ENCODE results near the gene DIAPH2.
"Not testable (repeated sequence)": the region's sequence is repeated elsewhere in the genome, so short reads cannot be mapped to it uniquely, and the experiment has no call there.

The DIAPH2 gene

DNA sequence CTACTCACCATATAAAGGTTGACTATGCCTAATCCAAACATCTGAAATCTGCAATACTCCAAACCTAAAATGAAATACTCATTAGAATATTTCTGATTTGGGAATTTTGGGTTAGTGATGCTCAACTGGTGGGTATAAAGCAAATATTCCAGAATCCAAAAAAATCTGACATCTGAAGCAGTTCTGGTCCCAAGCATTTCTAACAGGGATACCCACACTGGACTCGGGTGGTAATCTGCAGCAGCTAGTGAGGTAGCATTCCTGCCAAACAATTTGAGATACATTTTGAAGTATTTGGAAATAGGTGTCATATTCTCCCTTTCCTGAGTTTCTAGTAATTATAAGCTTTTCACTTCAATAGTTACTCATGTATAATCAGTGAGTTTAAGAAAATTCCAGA is 149.5 kb downstream of the DIAPH2 start:
- DNase-seq, result no peak

DNA sequence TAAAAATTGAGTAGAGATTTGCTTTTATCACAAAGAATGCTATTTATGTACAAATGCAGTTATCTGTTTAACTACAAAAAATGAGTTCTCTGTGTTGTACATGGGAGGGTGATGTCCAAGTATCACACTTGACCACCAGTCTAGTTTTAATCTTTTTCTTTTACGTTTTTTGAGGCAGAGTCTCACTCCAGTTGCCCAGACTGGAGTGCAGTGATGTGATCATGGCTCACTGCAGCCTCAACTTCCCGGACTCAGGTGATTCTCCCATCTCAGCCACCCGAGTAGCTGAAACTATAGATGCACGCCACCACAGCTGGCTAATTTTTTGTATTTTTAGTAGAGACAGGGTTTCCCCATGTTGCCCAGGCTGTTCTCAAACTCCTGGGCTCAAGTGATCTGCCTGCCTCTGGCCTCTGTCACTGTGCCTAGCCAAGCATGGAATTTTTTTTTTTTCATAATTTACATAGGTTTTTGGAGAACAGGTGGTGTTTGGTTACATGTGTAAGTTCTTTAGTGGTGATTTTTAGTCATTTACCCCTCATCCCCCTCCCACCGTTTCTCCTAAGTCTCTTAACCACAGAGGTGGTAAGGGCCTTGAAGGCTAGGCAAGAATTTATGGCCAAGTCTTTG is 151.1 kb downstream of the DIAPH2 start:
- DNase-seq, result no peak

DNA sequence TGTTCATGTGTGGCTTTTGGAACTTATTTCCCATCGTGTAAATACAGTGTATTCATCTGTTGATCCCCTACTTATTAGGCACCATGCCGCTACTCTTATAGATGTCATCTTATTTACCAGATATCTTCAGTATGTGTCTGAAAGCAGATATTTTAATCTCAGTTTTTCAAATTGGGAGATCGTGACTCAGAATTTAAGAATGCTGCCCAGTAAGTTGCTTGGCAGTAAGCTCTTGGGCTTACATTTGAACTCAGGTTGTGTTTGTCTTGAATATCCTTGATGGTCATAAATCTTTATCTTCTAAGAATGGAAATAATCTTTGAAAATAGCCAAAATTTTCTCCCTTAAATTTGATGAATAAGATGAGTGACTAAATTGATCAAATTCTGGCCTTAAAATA is 153.2 kb downstream of the DIAPH2 start:
- no peak for DNase-seq

DNA sequence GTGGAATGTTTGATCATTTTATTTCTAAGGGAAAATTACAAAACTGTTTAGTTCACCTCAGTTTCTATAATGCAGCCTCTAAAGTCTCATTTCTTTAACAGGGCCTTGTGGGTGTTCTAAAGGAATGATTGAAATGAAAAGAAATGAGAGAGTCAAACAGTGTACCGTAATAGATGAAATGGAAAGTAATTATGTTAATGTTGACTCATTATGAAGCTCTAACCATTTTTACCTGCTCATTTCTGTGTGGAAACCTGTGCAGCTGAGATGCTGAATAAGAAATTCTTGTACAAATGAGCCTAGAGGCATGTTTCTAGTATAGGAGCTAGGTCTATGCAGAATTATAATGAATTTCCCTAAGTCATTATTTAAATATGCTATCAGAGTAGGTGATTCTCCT is 153.9 kb downstream of the DIAPH2 start:
- peak; percentile 10 for DNase-seq

DNA sequence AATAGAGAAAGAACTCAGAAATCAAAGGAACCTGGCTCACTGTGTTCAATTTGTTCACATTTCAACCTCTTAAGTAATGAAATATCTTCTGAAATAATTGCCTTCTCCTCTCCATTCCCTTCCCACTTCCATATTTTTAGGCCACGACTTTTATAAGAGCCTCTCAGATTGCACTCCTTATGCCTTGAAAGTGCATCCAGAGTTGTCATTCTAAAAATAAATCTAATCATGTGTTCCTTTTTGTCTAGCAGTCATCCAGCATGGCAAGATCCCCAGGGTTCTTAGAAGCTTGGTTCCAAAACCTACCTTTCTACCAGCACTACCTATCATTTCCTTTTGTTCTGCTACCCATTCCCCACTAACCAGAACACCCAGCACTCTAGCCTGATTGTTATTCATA is 156.7 kb downstream of the DIAPH2 start:
- DNase-seq, result no peak

DNA sequence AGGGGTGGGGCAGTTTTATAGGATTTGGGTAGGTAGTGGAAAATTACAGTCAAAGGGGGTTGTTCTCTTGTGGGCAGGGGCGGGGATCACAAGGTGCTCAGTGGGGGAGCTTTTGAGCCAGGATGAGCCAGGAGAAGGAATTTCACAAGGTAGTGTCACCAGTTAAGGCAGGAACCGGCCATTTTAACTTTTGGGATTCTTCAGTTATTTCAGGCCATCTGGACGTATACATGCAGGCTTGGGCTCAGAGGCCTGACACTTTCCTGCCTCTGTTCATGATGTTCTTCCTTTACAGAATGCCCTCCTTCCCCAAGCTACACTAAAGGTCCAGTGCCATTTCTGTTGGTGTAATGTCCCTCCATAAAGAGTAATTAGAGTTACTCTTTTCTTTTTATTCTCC is 157.2 kb downstream of the DIAPH2 start:
- not testable (repeated sequence) for DNase-seq

DNA sequence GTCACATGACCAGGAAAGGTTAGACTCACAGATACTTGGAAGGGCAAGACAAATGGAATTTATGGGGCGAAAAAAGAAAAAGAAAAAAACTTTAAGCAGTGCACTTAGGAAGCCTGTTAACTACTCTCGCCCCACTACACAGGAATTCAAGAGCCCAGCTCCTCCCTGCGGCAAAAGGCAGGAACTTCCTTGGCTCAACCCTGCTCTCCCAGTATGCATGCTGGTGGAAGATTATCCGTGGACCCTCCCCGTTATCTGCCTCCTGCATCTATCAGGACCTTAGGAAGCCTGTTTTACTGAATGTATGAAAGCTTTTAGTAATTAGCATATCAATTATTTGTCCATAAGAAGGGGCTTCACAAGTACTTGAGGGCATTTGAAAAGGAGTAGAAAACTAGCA is 158.9 kb downstream of the DIAPH2 start:
- DNase-seq, result no peak

DNA sequence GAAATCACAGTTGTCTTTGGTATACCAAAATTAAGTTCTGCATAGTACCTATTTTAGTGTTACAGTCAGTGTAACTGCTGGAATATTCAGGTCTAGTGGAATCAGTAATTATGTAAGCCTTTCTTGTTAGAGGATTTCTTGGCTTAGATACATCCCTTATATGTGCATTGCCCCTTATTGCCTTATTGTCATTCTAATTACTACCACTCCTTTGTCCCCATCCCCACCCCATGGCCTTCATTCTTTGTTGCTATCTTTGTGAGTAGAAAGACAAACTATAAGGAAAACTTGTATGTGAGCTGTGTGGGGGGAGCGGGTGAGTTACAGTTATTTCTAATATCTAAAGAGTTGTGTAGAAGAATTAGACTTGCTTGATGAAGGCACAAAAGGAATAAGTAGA is 162.2 kb downstream of the DIAPH2 start:
- DNase-seq, result no peak

DNA sequence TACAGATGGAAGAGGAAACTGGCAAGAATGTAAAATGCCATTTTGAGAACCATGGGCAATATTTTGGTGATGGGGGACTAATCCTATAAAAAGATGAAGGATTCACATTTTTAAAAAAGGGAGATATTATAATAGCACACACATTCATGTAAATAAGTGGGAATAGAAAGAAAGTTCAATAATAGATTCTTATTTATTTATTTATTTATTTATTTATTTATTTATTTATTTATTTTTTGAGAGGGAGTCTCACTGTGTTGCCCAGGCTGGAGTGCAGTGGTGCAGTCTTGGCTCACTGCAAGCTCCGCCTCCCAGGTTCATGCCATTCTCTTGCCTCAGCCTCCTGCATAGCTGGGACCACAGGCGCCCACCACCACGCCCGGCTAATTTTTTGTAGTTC is 174.8 kb downstream of the DIAPH2 start:
- not testable (repeated sequence) for DNase-seq

DNA sequence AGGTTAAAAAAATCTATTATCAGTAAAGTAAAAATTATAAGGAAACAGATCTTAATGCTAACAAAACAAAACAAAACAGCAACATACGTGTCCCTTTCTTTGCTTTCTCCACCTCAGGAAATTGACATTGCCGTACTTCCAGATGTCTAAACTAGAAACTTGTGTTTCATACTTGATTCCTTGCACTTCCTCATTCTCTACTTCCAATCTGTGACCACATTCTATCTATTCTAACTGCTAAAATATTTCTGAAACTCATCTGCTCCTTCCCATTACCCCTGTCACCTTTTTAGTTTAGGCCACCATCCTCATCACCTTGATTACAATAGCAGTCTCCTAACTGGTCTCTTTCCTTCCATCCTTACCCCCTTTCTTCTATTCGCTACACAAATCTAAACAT is 176.6 kb downstream of the DIAPH2 start:
- DNase-seq, result no peak

DNA sequence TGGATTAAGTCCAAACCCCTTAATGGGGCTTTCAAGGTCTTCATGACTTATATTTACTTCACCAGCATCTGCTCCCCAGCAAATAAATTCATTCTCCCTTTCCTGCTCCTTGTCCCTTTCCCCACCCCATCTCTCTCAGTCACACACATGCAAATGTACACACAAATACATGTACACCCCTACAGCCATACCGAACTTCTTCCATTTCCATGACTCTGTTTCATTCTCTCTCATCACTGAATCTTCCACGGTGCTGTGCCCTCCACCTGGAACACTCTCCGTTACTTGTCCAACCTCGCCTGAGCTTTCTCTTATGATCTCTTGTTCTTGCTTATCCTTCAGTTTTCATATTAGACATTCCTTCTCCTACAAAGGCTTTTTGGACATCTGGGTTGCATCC is 177.0 kb downstream of the DIAPH2 start:
- DNase-seq, result no peak

DNA sequence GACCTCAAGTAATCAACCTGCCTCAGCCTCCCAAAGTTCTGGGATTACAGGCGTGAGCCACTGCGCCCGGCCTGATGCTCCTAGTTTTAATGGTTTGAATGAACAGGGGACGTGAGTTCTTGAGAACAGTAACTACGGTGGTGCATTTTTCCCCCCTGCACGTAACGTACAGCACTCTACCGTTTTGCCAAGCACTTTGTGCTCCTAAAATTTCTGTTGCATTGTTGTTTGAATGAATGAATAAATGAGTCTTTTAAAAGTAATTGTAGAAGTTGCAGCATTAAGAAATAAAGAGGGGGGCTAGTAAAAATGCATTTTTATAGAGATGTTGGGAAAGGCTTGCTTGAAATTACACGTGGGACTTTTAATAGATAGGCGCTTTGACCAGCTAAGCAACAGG is 199.0 kb downstream of the DIAPH2 start, which contains the start of gene RPA4:
Gene RPA4 (plus strand): TSS at position 301 of the 400 bp plus-strand sequence. CDS start 403 bp downstream, outside the sequence.
- DNase-seq, result no peak

DNA sequence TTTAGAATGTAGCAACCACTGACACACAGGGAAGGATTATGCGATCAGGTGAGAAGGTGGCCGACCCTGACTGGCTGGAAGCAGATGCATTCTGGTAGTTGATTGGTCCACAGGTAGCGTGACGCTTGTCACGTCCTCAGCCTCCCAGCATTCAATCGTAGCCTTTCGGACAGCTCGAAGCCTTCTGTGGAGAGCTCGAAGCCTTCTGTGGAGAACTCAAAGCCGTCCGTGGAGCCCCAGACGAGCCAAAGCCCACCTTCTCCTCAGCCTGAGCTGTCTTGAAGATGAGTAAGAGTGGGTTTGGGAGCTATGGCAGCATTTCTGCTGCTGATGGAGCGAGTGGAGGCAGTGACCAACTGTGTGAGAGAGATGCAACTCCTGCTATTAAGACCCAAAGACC is 199.4 kb downstream of the DIAPH2 start:
- DNase-seq, result no peak

DNA sequence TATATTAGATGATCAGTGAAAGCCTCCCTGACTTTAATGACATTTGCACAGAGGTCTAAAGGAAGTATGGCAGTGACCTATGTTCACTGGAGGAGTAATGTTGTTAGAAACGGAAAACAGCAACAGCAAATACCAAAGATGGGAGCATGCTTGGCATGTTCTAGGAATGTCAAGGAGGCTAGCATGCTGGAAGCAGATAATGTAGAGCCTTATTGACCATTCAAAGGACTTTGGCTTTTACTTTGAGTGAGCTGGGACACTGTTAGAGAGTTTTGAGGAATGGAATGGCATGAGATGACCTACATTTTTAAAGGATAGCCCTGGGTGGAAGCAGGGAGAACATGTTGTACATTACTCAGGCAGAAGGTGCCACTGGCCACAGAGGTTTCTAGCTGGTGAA is 205.1 kb downstream of the DIAPH2 start:
- DNase-seq, result no peak

DNA sequence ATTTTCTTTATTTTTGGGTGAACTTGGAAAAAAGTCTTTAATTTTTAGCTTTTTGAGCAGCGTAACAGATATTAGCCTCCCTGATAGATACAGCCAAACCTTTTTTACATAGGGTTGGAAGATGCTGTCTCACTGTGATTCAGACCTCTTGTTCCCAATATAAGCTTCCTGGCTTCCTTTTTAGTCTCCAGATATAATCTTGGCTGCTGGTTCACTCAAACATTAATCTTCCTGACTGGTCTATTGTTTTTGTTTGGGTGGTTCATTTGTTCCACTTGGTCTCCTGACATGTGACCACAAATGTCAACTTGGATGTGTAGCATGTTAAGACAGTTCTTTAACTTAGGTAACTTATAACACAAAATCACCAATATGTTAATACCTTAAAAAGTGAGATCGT is 222.1 kb downstream of the DIAPH2 start:
- DNase-seq, result no peak

DNA sequence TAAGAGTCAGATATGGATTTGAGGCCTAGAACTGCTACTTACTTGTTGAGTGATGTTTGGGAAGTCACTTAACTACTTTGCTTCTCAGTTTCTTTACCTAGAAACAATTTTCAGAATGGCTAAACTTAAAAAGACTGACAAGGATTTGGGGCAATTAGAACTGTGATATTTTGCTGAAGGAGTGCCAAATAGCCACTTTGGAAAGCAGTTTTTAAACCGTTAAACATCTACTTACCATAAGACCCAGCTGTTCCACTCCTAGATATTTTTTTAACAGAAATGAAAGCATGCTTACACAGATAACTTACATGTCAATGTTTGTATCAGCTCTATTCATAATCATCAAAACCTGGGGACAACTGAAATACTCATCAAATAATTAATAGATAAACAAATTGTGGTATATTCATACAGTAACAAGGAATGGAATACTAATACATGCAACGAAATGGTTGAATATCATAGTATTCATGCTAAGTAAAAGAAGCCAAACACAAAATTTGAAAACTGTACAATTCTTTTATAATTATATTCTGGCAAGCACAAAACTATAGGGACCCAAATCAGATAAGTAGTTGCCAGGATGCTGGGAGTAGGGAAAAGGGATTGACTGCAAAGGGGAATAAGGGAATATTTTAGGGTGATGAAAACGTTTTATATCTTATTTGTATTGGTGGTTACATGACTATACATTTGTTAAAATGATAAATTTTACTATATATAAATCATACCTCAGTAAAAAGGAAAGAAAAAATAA is 223.1 kb downstream of the DIAPH2 start:
- no peak for DNase-seq

DNA sequence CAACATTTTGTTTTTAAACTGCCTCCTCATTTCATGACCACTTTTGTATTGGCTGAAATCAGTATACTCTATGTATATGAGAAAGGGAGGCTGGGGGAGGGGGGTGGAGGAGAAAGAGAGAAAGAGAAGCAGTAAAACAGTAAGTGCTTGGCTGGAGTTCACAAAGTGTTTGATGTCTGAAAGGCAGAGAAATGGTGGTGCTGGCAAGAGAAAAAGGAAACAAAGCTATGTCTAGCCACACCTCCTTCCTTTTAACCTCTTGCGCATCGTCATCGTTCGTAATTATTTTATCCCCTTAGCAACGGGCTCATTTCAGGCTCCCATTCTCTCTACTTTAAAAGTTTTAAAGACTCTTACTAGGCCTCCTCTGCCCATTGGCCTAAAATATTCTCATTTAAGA is 224.6 kb downstream of the DIAPH2 start:
- no peak for DNase-seq

DNA sequence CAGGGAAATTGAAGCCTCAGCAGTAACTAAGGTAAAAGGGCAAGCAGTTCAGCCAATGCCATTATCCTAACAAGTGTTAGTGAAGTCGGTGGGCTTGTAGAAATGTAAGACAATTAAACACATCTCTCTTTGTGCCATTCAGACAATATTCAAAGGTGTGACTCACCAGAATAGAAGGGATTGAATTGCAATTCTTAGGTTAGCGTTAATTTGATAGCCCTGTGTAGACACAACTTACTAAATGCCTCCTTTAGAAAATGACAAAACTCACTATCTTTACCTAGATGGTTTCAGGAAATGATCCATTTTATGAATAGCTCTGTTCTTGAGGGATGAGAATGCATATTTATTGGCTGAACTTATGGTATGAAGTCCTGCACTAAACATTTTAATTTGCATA is 234.2 kb downstream of the DIAPH2 start:
- no peak for DNase-seq

DNA sequence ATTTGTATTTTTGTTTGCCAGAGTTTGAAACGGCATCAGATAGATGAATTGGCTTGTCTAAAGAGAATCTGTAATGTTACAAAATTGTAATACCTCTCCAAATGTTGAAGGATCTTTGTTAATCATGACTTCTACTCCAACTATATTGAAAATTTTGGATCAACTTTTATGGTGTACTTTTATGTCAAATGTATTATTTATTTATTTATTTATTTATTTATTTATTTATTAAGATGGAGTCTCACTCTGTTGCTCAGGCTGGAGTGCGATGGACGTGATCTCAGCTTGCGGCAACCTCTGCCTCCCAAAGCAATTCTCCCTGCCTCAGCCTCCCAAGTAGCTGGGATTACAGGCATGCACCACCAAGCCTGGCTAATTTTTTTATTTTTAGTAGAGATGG is 235.0 kb downstream of the DIAPH2 start:
- no peak for DNase-seq

DNA sequence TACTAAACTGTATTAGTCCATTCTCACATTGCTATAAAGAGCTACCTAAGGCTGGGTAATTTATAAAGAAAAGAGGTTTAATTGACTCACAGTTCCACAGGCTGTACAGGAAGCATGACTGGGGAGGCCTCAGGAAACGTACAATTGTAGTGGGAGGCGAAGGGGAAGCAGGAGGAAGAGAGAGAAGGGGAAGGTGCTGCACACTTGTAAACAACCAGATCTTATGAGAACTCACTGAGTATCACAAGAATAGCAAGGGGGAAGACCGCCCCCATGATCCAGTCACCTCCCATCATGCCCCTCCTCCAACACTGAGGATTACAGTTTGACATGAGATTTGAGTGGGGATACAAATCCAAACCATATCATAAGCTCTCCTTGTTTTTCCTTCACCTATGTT is 239.9 kb downstream of the DIAPH2 start:
- no peak for DNase-seq

DNA sequence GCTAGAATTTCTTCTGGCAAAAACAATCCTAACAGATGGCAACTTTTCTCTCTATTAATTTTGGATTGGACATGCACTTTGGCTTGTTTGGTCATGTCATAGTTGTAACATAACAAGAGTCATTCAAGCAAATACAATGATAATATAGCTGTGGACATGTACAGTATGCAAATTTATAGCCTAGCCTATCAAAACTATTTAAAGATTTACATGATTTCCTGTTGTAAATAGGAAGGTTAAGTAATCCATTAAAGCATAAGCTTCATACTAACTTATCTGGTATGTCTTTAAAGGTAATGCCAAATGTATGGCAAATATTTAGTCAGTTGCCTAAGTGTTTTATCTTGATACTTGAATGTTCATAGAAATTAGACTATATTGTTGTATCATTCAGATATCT is 244.4 kb downstream of the DIAPH2 start:
- peak; percentile 2 for DNase-seq

DNA sequence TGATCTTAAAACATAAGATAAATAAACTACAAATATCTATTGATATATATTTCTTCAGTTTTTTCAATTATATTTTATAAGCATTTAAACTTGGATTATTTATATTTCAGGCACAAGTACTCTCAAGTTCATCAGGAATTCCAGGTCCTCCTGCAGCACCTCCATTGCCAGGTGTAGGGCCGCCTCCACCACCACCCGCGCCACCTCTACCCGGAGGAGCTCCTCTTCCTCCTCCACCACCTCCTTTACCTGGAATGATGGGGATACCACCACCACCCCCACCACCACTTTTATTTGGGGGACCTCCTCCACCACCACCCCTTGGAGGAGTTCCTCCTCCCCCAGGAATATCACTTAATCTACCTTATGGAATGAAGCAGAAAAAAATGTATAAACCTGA is 273.1 kb downstream of the DIAPH2 start:
- no peak for DNase-seq

DNA sequence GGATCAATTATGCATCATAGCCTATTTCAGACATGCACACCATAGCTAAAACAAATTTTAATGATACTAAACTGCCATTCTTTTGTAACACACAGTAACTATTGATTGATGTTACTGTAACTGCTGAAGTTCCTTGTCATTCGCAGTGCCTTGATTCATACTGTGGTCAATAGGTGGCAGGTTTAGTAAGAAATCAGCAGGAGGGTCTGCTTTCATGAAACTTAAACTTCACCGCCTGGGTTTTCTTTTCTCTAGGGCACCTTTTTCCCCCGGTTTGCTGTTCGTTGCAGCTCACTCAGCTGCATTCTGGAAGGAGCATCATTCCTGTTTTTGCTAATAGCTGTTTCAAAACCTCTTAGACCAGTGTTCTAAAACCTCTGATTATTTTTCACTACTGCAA is 287.2 kb downstream of the DIAPH2 start:
- DNase-seq, result no peak

DNA sequence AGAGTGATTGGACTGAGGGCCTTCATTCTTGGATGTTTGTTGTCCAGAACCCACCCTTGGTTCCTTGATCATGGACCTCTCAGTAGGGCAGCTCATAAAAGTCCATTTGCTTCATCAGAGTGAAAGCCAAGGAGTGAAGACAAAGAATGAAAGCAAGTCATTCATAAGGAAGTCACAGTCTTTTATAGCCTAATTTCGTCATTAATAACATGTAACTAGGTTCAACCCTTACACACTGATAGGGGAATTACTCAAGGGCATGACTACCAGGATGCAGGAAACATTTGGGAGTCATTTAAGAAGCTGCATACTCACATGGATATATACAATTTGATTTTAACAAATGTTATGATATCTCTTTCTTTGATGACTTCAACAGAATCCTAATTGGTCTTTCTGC is 294.3 kb downstream of the DIAPH2 start:
- DNase-seq, result no peak

DNA sequence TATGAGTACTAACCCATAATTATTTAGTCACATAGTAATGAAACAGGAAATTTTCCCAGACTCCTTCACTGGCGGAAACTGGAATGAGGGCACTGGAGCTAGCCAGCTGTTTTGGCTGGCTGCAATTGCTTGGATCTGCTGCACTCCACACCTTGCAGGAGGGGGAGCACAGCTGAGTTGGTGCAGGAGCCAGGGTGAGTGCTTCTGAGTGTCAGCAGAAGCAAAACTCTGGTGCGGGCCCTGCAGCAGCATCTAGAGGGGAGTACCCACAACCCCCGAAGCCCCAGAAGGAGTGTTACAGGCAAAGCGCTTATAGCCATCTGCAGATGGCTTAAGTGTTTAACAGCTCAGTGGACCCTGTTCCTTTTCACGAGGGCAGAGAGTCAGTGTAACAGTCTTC is 295.1 kb downstream of the DIAPH2 start:
- DNase-seq, result no peak
